ENCODE data around the gene SLC9A4.

The SLC9A4 gene

DNA sequence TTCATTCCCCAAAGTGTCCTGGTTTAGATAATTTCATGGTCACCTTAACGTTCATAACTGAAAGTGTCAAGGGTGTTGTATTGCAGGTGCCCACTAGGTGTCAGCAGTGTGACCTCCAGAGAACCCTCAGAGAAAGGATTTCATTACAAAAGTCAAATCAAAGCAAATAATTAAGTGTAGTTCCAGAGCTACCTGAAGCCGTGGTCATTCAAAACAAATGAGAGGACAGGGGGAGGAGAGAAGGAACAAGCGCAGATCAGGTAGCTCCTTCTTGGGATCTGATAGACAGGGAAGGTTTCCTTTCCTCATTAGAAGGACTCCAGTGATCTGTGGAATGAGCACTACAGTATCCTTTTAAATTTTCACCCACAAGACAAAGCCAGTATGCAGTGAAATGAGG, at the start of gene SLC9A4:
Gene SLC9A4 (plus strand): TSS at position 207 of the 400 bp plus-strand sequence. CDS start 534 bp downstream, outside the sequence.
- peak; percentile 44 for DNase-seq

DNA sequence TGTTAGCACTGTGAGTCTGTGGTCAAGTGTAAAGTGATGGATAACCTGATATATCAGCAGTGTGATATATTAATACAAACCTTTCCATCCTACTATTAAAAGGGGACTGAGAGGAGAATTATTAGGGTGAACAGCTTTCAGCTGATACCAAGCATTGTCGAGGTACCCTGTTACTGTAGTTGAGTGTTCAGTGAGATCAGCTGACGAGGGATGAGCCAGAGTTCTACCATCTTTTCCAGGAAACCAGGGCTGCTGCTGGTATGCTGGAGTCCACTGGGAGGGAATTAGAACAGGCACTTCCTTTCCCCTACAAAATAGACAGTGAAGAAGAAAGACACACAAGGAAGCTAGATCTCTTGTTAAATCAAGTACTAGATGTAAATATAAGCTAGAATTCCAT, 49.7 kb upstream of the SLC9A4 start:
- no peak for DNase-seq

GRCh38 chr2:102424754-102425153, 48.3 kb upstream of the SLC9A4 start:
- no peak for DNase-seq

DNA sequence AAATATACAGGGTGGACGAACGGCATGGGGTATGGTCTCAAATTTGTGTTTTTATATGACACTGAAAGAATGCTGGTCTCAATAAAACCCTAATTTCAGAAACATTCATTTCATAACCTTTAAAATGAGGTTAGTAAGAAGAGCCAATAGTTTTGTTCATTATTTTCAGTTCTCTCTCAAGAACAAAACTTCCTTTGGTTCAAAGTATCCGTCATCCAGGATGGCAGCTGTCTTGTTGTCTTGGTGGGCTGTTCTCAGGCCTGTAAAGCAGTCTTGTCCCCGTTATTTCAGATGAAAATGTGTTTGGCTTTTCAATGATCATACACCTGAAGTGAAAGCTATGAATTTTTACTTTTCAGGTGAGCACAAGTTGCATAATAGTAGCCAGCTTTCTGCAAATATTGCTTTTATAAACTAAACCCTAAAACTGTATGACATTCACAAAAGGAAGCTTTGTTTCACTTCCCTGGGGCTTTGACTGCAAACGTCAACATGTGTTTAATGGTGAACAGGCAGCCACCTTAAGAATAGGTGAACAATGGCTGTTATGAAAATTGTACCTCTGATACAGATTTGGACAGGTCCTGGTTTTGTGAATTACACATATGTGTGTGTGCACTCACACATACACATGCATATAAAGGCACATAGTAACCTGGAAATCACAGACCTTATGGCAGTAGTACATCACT, 47.4 kb upstream of the SLC9A4 start:
- DNase-seq, result no peak

DNA sequence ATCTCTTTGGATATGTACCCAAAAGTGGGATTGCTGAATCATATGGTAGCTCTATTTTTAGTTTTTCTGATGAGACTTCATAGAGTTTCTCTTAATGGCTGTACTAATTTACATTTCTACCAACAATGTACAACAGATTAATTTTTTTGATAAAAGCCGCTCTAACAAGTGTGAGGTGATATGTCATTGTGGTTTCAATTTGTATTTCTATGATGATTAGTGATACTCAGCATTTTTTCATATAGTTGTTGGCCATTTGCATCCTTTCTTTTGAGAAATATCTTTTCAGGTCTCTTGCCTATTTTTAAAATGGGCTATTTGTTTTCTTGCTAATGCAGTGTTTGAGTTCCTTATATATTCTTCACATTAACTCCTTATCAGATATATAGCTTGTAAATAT, 45.8 kb upstream of the SLC9A4 start:
- DNase-seq, result no peak

GRCh38 chr2:102428573-102428972, 44.5 kb upstream of the SLC9A4 start:
- DNase-seq, result no peak

DNA sequence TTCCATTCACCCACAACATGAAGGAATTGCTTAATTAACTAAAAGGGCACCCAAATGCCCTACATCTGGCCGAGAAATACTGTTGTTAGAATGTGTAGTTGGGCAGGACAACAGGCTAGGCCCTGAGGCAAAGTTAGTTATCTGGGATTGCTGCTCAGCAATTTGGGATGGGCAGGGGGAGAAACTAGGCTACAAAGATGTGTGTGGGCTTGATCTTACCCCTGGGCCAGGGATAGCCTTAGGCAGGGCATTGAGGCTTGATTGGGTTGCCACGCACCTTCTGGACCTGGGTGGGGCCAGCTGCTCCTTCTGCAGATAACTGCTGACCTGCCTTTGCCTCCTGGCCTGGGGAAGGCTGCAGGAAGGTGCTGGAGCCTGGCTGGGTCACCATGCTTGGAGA, 40.6 kb upstream of the SLC9A4 start:
- DNase-seq, result no peak

DNA sequence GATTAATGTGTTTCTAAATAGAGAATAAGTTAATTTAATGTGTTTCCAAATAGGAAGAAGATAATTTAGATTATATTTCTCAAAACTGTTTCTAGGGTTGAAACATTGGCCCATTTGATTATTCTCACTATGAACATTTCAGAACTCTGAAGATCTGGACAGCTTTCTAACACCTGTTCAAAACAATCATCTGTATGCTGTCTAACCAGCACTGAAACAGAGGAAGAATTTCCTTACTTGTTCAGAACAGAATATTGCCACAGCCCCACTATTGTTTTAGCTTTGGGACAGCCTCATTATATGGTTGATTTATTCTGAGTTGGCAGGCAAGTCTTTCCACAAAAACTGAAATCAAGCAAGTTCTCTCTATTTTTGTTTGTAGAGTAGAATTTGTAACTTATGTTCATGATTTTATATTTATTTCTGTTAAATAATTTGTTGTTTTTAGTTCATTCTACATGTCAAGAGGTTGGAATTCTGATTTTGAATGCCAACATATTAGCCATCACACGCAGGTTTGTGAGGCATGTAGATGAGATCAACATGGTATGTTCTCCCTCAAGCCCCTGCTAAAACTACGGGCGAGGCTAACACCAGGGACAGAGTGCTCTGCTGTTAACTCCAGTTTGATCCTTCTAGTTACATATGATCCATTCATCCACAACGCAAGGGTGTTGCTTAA, 38.9 kb upstream of the SLC9A4 start:
- no peak for DNase-seq

DNA sequence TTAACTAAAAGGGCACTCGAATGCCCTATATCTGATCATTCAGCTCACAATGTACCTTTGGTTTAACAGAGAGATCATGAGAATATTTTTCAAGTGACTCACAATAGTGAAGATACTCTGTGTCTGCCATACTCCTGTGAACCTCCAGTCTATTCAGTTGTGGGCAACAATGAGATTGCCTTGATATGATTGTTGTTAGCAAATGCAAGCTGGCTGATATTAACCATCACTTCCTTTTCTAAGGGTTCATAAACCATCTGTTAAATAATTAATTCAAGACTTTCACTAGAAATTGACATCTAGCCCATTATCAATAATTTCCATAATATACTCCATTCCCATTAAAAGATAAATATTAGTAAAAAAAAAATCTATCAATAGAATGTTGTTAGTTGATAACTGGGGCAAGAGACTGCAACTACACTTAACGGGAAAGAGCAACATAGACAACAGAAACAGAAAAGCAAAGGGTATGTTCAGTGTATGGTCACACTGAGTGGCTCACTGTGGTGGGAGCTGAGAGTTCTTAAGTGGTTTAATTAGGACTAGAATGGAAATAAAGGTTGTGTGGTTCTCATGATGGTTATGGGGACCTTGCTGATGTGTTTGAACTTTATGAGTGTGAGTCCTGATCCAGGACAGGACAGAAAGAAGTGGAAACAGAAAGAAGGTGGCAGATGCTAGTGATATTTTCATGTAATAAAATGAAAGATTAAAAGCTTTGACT, 38.2 kb upstream of the SLC9A4 start:
- no peak for DNase-seq

DNA sequence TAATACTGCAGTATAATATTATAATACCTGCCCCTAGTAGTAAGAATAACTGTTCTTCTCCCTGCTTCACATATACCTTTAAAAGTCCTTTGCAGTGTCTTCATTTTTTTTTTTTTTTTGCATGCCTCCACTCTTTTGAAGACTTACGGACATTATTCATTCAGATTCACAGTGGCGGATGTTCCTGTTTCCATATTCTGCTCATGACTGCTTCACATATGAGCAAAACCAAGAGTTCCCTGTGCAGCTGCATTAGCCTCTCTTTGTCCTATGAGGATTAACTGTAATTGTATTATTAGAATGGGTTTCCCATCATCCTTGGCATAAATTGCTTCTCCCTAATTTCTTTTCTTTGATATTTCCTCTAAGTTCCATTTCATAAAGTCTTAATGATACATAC, 37.3 kb upstream of the SLC9A4 start:
- DNase-seq, result no peak

- DNase-seq, result no peak
Measured at GRCh38 chr2:102436323-102436722, 36.7 kb upstream of the SLC9A4 start.

DNA sequence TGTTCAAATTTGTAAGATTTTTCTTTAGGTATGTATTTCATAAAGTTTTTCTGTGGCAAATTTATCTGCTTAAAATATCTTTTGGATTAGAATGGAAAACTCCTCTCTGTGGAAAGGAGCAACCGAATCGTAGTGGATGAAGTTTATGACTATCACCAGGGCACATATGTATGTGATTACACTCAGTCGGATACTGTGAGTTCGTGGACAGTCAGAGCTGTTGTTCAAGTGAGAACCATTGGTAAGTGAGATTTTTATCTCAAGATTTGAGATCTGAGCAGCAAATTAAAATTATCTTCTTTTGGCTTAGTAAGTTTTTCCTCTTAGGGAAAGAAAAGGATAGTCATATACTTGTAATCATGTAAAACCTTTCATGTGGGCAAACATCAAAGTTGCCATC, 35.9 kb upstream of the SLC9A4 start:
- DNase-seq, result no peak

DNA sequence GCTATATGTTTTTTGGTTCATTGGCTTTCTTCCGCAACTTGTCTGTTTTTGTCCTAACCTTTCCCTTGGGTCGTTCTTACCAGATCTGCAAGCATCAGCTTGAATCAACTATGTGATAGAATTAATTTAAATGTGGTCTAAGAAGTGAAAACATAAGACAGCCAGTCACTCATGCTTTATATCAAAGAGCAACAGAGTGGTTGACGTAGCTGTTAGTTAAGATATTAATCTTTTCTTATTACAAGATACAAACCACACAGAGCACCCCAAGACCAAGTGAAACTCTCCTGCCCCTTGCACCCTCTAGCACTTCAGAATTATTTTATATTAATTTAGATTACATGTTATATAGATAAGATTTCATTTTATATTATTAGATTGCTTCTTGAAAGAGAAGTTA, 34.9 kb upstream of the SLC9A4 start:
- no peak for DNase-seq

DNA sequence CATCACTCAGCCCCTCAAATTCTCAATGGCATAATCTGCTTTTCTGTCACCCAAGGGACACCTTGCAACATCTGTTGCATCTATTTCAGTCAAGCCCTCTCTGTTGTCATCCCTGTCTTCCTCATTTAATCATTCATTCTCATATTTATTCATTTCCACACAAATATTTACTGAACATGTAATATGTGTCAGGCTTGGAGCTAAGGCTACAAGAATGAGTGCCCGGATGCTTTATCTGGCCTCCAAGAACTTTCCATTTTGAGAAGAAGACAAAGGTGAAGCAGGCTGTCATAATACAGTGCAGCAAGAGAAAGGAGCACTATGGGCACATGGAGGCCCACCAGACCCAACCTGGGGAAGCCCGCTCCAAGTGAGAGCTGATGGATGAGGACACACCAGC, 34.4 kb upstream of the SLC9A4 start:
- DNase-seq, result no peak

GRCh38 chr2:102439065-102439695, 33.8 kb upstream of the SLC9A4 start:
- DNase-seq, result no peak

- no peak for DNase-seq
Measured at GRCh38 chr2:102442967-102443828, 29.8 kb upstream of the SLC9A4 start.

- DNase-seq, result no peak
Measured at GRCh38 chr2:102444233-102444632, 28.8 kb upstream of the SLC9A4 start.

DNA sequence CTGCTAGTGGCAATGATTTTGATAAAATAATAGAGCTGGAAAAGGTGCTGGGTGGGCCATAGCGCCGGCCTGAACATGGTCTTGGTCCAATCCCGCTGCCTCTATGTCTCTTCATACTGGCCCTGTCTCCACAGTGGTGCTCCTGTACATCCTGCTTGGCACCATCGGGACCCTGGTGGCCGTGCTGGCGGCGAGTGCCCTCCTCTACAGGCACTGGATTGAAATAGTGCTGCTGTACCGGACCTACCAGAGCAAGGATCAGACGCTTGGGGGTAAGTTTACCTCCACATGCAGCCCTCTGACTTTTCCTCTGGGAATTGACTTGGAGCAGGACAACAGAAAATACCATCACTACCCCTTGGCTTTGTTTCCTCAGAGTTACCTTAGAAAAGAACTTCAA, 26.1 kb upstream of the SLC9A4 start:
- DNase-seq, result no peak

- DNase-seq, result peak; percentile 21
Measured at GRCh38 chr2:102449370-102449974, 23.6 kb upstream of the SLC9A4 start.

GRCh38 chr2:102451968-102452367, 21.1 kb upstream of the SLC9A4 start:
- DNase-seq, result no peak

DNA sequence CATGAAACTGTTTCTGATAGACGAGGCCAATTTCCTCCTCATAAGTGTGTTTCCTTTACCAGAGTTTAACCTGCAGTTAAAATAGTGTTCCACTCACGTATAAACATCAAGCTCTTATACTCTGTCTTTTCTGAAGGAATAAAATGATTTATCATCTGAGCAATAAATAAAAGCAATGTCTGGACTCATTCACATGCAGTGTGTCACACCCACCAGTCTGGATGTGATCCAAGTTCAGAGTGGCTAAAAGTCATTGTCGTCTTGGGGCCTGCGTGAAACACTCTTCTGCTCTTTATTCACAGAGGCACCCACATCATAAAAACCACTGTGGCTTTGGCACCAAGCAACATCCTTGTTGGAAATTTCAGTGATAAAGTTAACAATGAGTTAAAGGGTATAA, 19.5 kb upstream of the SLC9A4 start:
- DNase-seq, result peak; percentile 83

DNA sequence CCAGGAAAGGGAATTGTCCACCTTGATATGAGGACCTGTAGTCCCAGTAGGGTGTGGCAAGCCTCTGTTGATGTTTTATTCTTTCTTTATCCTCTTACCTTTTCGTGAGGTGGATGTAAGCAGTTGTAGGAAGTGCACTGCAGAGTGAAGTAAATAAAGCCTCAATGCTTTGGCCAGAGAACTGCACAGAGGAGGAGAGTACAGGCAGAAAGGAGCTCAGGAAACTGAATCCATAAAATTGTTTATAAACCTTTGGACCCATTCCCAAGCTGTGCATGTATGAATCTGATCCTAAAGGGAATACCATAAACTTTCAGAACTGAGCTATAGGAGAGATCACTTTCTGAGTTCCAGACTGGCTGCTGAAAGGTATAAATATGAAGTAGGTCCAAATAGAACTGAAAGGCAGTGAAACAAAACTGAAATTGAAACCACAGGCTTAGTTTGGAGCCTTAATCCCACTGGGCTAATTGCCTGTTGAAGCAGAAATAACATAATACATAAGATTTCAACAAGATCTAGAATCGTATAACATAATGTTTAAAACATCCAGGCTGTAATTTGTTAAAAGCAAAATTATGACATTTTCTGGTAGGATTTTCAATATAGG, 17.9 kb upstream of the SLC9A4 start:
- no peak for DNase-seq

Measured in NCI-H345 (cell line).